ENCODE data around the gene ATP6V1E1. TPM values are rescaled to one million over a fixed set of nuclear protein-coding genes. Genes with fewer than 3 reads are reported as not detected.

Gene ATP6V1E1
- total and polyA plus RNA-seq, 10 of the 15 experiments (the other 5 are each of a cell fraction or from before 2014, with no cell fraction given), result 66.7 to 128 (median 87.9) TPM

- Histone ChIP-seq H3K4me2 (ENCODE audit: control insufficient read depth, insufficient read depth) (peak overlapping the region; percentile 85), H4K20me1 (ENCODE audit: control insufficient read depth, insufficient read depth) (no peaks in the 10 kb centered on the region), H3K27me3 (replicated peaks in 1 of 2; ENCODE audit: control insufficient read depth in 2 of 2, insufficient read depth in 2 of 2, low read length in 1 of 2) (no peaks in the 10 kb centered on the region), H3K9ac (ENCODE audit: control insufficient read depth, insufficient read depth, low read length) (peak overlapping the region; percentile 93), H3K4me1 (ENCODE audit: control insufficient read depth, insufficient read depth, low read length) (peaks cover 8% of the 10 kb centered on the region), H3K79me2 (ENCODE audit: control insufficient read depth, insufficient read depth, low read length) (peaks cover 19% of the 10 kb centered on the region), H3K27ac (ENCODE audit: control insufficient read depth, insufficient read depth) (peak overlapping the region; percentile 86), H3K9me3 (replicated peaks; ENCODE audit: control insufficient read depth, insufficient read depth, low read length) (no peaks in the 10 kb centered on the region), H3K36me3 (ENCODE audit: control insufficient read depth in 2 of 2, insufficient read depth in 2 of 2, low read length in 1 of 2) (no peaks in the 10 kb centered on the region), H3K4me3 (peak overlapping the region; percentile 92), H2AFZ (ENCODE audit: control insufficient read depth, low read depth, low read length) (peak overlapping the region; percentile 86)
- peak; percentile 33 for ATAC-seq
- WGBS (ENCODE audit: insufficient coverage, insufficient replicate concordance, low lambda C conversion rate, missing lambda C conversion rate), result under 1% methylated on average over 10 of the region's 10 CpGs
- BruUV-seq (replicated peaks), result no TSS peak
- ChIA-PET SMC1A (ENCODE audit: uncharacterized antibody, unreplicated experiment) (no interaction called here), RAD21 (ENCODE audit: unreplicated experiment) (no interaction called here), CTCF (interaction anchor here (1.7 kb wide), 1 partner anchor 466 kb away, joined by 4 read pairs; no protein-coding TSS in a partner anchor), POLR2A (no interaction called here)
- TF ChIP-seq SIN3A (IDR thresholded peaks at IDR 0.05; ENCODE audit: low read depth, low read length) (no peak), IRF4 (IDR thresholded peaks at IDR 0.05; ENCODE audit: low read depth, low read length) (0 out of 2 replicates have a peak, but pooled peaks have one; percentile 7), BMI1 (IDR thresholded peaks at IDR 0.05; ENCODE audit: borderline replicate concordance) (0 out of 2 replicates have a peak, but pooled peaks have one; percentile 32), IKZF2 (IDR thresholded peaks at IDR 0.05) (peak in 1 of 2 experiments; percentile 78; a peak in 2 of 4 replicates)
- peak; percentile 23 for FAIRE-seq
- intact Hi-C loops (cut with micrococcal nuclease; ENCODE audit: unreplicated experiment) (loop anchor here (10.0 kb wide), 1 partner anchor 67 kb away; no protein-coding TSS in a partner anchor), in situ Hi-C loops (cut with MboI) (loop anchor here (25.0 kb wide), 1 partner anchor 1799 kb away; the partner anchor contains the start of genes C22orf39, HIRA and MRPL40)
- DNase-seq (ENCODE audit: low read depth, low spot score), result no peak
Measured at GRCh38 chr22:17638182-17638431, 9.6 kb upstream of the ATP6V1E1 start.

- no peak for ATAC-seq
- intact Hi-C loops (cut with micrococcal nuclease; ENCODE audit: unreplicated experiment) (loop anchor here (10.0 kb wide), 1 partner anchor 67 kb away; no protein-coding TSS in a partner anchor), in situ Hi-C loops (cut with MboI) (loop anchor here (25.0 kb wide), 1 partner anchor 1800 kb away; the partner anchor contains the start of genes C22orf39, HIRA and MRPL40)
- peak overlapping the region; percentile 93 for H3K9ac ChIP-seq (ENCODE audit: control insufficient read depth, insufficient read depth, low read length)
- ChIA-PET CTCF (interaction anchor here (0.6 kb wide), 1 partner anchor 9 kb away, joined by 3 read pairs; the partner anchor contains the start of gene ATP6V1E1), POLR2A (no interaction called here), SMC1A (ENCODE audit: uncharacterized antibody, unreplicated experiment) (no interaction called here), RAD21 (ENCODE audit: unreplicated experiment) (no interaction called here)
- peaks cover 8% of the 10 kb centered on the region for H3K4me1 ChIP-seq (ENCODE audit: control insufficient read depth, insufficient read depth, low read length)
- no peak for DNase-seq (ENCODE audit: low read depth, low spot score)
- no peaks in the 10 kb centered on the region for H3K27me3 ChIP-seq (replicated peaks in 1 of 2; ENCODE audit: control insufficient read depth in 2 of 2, insufficient read depth in 2 of 2, low read length in 1 of 2)
- H3K4me3 ChIP-seq, result peak overlapping the region; percentile 92
- H3K79me2 ChIP-seq (ENCODE audit: control insufficient read depth, insufficient read depth, low read length), result peaks cover 19% of the 10 kb centered on the region
- no peaks in the 10 kb centered on the region for H4K20me1 ChIP-seq (ENCODE audit: control insufficient read depth, insufficient read depth)
- peak overlapping the region; percentile 86 for H3K27ac ChIP-seq (ENCODE audit: control insufficient read depth, insufficient read depth)
- no peaks in the 10 kb centered on the region for H3K36me3 ChIP-seq (ENCODE audit: control insufficient read depth in 2 of 2, insufficient read depth in 2 of 2, low read length in 1 of 2)
- TSS peak; percentile 92 for BruUV-seq (replicated peaks)
- no peaks in the 10 kb centered on the region for H3K9me3 ChIP-seq (replicated peaks; ENCODE audit: control insufficient read depth, insufficient read depth, low read length)
- H2AFZ ChIP-seq (ENCODE audit: control insufficient read depth, low read depth, low read length), result peak overlapping the region; percentile 86
- H3K4me2 ChIP-seq (ENCODE audit: control insufficient read depth, insufficient read depth), result peak overlapping the region; percentile 85
- 42% methylated on average over 10 of the region's 10 CpGs for WGBS (ENCODE audit: insufficient coverage, insufficient replicate concordance, low lambda C conversion rate, missing lambda C conversion rate)
- no peak for FAIRE-seq
- TF ChIP-seq HDAC6 (IDR thresholded peaks at IDR 0.05; ENCODE audit: unreplicated experiment) (no peak), HDAC2 (IDR thresholded peaks at IDR 0.05) (no peak), BCL3 (IDR thresholded peaks at IDR 0.05; ENCODE audit: borderline replicate concordance, insufficient read depth, low read depth, low read length, poor library complexity, severe bottlenecking) (no peak), BMI1 (IDR thresholded peaks at IDR 0.05; ENCODE audit: borderline replicate concordance) (no peak), TCF12 (IDR thresholded peaks at IDR 0.05; ENCODE audit: low read depth, low read length) (no peak), IRF3 (IDR thresholded peaks at IDR 0.05) (no peak), JUNB (IDR thresholded peaks at IDR 0.05) (no peak), MTA2 (IDR thresholded peaks at IDR 0.05; ENCODE audit: low read depth) (no peak), CBX5 (IDR thresholded peaks at IDR 0.05; ENCODE audit: low read depth) (no peak), CHD1 (IDR thresholded peaks at IDR 0.05; ENCODE audit: low read depth, low read length) (no peak)
Measured at GRCh38 chr22:17637490-17638181, 9.1 kb upstream of the ATP6V1E1 start.

Measured in GM12878 (cell line).